ENCODE data around the gene HORMAD2. TPM values are rescaled to one million over a fixed set of nuclear protein-coding genes. Genes with fewer than 3 reads are reported as not detected.

HORMAD2 gene
- total RNA-seq, 1 donor from 2014 or later, result not detected

- H3K36me3 Mint-ChIP-seq, result no peaks in the 10 kb centered on the region
- no peak overlapping the region for H3K4me3 Mint-ChIP-seq
- TF ChIP-seq, protein P1, sequence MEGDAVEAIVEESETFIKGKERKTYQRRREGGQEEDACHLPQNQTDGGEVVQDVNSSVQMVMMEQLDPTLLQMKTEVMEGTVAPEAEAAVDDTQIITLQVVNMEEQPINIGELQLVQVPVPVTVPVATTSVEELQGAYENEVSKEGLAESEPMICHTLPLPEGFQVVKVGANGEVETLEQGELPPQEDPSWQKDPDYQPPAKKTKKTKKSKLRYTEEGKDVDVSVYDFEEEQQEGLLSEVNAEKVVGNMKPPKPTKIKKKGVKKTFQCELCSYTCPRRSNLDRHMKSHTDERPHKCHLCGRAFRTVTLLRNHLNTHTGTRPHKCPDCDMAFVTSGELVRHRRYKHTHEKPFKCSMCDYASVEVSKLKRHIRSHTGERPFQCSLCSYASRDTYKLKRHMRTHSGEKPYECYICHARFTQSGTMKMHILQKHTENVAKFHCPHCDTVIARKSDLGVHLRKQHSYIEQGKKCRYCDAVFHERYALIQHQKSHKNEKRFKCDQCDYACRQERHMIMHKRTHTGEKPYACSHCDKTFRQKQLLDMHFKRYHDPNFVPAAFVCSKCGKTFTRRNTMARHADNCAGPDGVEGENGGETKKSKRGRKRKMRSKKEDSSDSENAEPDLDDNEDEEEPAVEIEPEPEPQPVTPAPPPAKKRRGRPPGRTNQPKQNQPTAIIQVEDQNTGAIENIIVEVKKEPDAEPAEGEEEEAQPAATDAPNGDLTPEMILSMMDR (IDR thresholded peaks at IDR 0.05; ENCODE audit: unreplicated experiment), result no peak
- H3K27me3 Mint-ChIP-seq (ENCODE audit: low read depth), result peaks cover 1% of the 10 kb centered on the region
- DNase-seq (ENCODE audit: low spot score in 2 of 2, unreplicated experiment in 2 of 2), result no peak
- H3K27ac Mint-ChIP-seq, result no peak overlapping the region
- no peaks in the 10 kb centered on the region for H3K9me3 Mint-ChIP-seq
- H3K4me1 Mint-ChIP-seq, result peaks cover 4% of the 10 kb centered on the region
Observed at GRCh38 chr22:30113494-30113893, 33.2 kb downstream of the HORMAD2 start.

DNA sequence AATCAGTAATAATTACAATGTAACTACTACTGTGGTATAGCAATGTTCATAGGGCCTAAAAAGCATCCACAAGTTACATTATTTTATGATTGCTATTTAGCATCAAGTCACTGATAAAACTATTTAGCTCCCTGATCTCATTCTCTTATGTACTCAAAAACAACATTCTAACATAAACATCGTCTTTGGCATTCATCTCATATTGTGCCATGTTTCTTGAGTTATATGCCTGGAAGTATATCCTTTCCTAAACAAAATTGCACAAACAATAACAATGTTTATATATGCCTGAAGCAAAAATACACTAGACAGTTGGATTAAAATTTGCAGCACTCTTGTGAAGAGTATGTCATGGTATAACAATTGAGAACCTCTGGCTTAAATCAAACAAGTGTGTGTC is 34.1 kb downstream of the HORMAD2 start:
- Mint-ChIP-seq H3K27me3 (ENCODE audit: low read depth) (no peaks in the 10 kb centered on the region), H3K4me3 (no peak overlapping the region), H3K9me3 (no peaks in the 10 kb centered on the region), H3K4me1 (peaks cover 4% of the 10 kb centered on the region), H3K27ac (no peak overlapping the region), H3K36me3 (no peaks in the 10 kb centered on the region)
- no peak for DNase-seq (ENCODE audit: low spot score in 2 of 2, unreplicated experiment in 2 of 2)
- TF ChIP-seq, protein P1 (IDR thresholded peaks at IDR 0.05; ENCODE audit: unreplicated experiment), result no peak

GRCh38 chr22:30115705-30116104 is 35.4 kb downstream of the HORMAD2 start:
- Mint-ChIP-seq H3K4me3 (no peak overlapping the region), H3K9me3 (no peaks in the 10 kb centered on the region), H3K4me1 (peaks cover 4% of the 10 kb centered on the region), H3K36me3 (no peaks in the 10 kb centered on the region), H3K27me3 (ENCODE audit: low read depth) (no peaks in the 10 kb centered on the region), H3K27ac (no peak overlapping the region)
- DNase-seq (ENCODE audit: low spot score in 2 of 2, unreplicated experiment in 2 of 2), result no peak
- TF ChIP-seq, protein P1 (IDR thresholded peaks at IDR 0.05; ENCODE audit: unreplicated experiment), result no peak

DNA sequence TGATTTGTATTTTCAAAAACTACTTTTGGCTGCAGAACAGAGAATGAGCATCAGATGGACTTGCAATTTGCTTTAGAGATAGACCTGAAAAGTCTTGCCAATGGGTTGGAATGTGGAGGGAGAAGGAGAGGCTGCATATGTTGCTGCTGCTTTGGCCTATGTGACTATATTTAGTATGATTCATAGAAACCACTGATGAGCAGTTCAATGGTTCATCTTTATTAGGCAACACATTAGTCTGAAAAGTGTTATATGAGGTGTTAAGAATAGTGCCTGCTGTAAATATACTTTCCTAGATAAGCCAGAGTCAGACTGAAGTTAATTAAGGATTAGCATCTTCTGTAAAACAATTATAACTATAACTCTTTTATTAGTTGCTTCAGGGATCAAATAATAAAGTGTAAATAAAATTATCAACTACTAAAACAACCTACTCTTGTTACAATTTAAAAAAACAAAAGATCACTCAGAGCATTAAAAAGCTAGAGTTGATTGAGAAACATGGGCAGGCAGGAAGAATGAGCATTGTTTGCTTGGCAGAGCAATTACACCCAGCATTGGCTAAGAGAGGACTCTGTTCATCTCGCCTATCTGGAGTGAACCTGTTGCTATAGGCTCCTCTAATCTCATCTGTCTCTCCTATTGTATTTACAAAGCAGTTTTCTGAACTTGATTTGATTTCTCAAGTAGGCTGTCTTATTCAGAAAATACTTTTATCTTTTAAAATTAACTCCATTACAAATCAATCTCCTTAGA is 36.3 kb downstream of the HORMAD2 start:
- no peak overlapping the region for H3K27ac Mint-ChIP-seq
- H3K4me1 Mint-ChIP-seq, result peaks cover 4% of the 10 kb centered on the region
- no peaks in the 10 kb centered on the region for H3K27me3 Mint-ChIP-seq (ENCODE audit: low read depth)
- DNase-seq (ENCODE audit: low spot score in 2 of 2, unreplicated experiment in 2 of 2), result no peak
- no peaks in the 10 kb centered on the region for H3K36me3 Mint-ChIP-seq
- H3K4me3 Mint-ChIP-seq, result no peak overlapping the region
- TF ChIP-seq, protein P1 (IDR thresholded peaks at IDR 0.05; ENCODE audit: unreplicated experiment), result no peak
- H3K9me3 Mint-ChIP-seq, result no peaks in the 10 kb centered on the region

GRCh38 chr22:30117256-30117655 is 37.0 kb downstream of the HORMAD2 start:
- Mint-ChIP-seq H3K4me1 (peaks cover 8% of the 10 kb centered on the region), H3K27ac (no peak overlapping the region), H3K27me3 (ENCODE audit: low read depth) (no peaks in the 10 kb centered on the region), H3K36me3 (no peaks in the 10 kb centered on the region), H3K9me3 (no peaks in the 10 kb centered on the region), H3K4me3 (no peak overlapping the region)
- TF ChIP-seq, protein P1 (IDR thresholded peaks at IDR 0.05; ENCODE audit: unreplicated experiment), result no peak
- no peak for DNase-seq (ENCODE audit: low spot score in 2 of 2, unreplicated experiment in 2 of 2)
